NOMO-1 treated with DMSO at 0.1 percent for 48 hours (cell line): ENCODE measurements around the gene WRAP53.
"Not testable (repeated sequence)": the region's sequence is repeated elsewhere in the genome, so short reads cannot be mapped to it uniquely, and the experiment has no call there.

ENCODE experiments used
- DNase-seq: peaks from one replicate; lab custom pipeline; 2025; ENCODE audit not compliant: unreplicated experiment; lab: John Stamatoyannopoulos, UW

Gene WRAP53

DNA sequence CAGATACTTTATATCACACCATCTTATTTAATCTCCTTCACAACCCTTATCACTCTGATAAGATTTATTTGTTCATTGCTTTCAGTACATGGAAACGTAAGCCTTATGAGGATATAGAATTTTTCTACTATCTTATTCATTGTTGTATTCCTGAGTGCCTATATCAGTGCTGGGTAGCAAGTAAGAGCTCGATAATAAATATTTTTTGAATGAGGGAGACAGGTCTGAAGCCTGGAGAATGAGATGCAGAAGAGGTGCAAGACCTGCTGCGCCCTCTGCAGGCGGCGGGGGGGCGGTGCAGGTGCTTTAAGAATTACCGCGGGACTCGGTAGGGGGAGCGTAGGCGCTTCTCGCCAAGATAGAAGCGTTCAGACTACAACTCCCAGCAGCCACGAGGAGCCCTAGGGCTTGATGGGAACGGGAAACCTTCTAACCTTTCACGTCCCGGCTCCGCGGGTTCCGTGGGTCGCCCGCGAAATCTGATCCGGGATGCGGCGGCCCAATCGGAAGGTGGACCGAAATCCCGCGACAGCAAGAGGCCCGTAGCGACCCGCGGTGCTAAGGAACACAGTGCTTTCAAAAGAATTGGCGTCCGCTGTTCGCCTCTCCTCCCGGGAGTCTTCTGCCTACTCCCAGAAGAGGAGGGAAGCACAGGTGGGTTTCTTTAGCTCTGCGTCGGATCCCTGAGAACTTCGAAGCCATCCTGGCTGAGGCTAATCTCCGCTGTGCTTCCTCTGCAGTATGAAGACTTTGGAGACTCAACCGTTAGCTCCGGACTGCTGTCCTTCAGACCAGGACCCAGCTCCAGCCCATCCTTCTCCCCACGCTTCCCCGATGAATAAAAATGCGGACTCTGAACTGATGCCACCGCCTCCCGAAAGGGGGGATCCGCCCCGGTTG is at the start of gene WRAP53:
Gene WRAP53 (plus strand): TSS at position 570 of the 900 bp plus-strand sequence. CDS start 172 bp downstream, at position 742.
- peak; percentile 94 for DNase-seq

DNA sequence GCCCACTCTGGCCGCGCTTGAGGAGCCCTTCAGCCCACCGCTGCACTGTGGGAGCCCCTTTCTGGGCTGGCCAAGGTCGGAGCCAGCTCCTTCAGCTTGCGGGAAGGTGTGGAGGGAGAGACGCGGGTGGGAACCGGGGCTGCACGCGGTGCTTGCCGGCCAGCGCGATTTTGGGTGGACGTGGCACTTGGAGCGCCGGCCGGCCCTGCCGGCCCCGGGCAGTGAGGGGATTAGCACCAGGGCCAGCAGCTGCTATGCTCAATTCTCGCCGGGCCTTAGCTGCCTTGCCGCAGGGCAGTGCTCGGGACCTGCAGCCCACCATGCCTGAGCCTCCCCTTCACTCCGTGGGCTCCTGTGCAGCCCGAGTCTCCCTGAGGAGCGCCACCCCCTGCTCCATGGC is 47.5 kb upstream of the WRAP53 start:
- no peak for DNase-seq

DNA sequence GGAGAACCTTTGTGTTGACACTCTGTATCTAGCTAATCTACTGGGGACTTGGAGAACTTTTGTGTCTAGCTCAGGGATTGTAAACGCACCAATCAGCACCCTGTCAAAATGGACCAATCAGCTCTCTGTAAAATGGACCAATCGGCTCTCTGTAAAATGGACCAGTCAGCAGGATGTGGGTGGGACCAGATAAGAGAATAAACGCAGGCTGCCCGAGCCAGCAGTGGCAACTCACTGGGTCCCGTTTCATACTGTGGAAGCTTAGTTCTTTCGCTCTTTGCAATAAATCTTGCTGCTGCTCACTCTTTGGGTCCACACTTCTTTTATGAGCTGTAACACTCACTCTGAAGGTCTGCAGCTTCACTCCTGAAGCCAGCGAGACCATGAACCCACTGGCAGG is 46.6 kb upstream of the WRAP53 start:
- not testable (repeated sequence) for DNase-seq

DNA sequence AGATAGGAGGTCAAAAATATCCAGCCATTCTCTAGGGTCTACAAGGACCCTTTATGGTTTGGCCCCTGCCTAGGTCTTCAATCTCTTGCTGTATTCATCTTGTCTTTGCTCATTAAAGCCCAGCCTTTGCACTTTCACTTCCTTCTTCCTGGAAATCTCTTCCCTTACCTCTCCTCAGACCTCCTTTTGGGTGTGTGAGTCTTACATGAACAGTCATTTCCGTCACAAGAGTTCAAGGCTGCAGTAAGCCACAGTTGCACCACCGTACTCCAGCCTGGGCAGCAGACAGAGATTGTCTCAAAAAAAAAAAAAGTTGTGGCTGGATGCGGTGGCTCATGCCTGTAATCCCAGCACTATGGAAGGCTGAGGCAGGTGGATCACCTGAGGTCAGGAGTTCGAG is 43.5 kb upstream of the WRAP53 start:
- DNase-seq: peak; percentile 97

DNA sequence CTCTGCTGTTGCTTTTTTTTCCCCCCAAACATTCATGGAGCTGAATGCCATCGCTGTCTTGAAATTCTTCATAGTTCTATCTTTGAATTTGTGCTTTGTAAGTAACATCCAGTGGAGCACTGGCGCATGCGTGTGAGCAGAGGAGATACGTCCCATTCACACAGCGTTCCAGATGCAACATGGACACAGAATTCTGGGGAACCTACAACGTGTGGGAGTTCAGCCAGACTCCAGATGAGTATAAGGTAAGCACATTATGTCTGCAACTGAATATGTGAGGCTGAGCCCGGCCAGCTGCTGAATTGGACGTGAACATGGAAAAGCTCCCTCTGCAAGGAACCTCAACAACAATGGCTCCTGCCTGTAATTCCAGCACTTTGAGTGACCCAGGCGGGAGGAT is 41.8 kb upstream of the WRAP53 start:
- DNase-seq: no peak

DNA sequence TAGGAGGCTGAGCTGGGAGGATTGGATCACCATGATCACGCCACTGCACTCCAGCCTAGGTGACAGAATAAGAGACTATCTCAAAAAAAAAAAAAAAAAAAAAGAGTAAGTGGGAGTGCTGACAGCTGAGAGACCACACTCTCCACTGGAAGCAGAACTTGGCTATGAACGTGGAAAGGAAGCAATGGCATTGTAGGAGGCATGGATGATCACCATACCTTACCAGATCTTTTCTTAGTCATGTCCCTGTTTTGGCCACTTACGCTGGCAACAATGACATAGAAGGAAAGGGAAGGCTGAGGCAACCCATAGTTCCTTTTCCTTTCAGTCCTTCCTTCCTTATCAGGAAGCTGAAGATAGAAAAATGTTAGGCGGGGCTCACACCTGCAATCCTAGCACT is 41.3 kb upstream of the WRAP53 start:
- DNase-seq: no peak

DNA sequence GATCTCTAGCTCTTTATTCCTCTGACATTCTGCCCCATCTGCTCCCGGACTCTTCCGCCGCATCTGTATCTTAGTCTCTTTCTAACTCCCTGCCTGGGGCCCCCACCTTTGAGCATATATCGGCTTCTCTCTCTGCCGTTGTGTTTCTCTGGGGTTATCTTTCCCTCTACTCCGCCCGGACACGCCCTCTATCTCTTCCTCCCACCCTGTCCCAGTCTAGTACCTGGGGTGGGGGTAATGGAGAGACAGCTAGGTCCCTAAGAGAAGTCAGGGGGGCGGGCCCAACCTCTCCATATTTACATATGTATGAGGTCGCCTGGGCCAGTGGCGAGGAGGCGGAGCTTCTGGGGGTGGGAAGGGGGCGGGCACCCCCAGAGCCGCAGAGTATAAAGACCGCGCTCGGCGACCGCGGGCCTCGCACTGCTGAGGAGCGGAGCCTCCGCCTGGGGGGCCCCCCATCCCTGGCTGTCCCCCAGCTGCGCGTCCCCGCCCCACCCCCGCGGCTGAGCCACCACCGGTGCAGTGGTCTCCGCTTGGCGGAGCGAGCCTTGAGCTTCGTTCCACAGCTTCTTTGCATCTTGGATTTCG is 37.7 kb upstream of the WRAP53 start, which contains the start of gene ATP1B2:
Gene ATP1B2 (plus strand): TSS at position 418 of the 588 bp plus-strand sequence. CDS start 593 bp downstream, outside the sequence.
- peak; percentile 47 for DNase-seq

DNA sequence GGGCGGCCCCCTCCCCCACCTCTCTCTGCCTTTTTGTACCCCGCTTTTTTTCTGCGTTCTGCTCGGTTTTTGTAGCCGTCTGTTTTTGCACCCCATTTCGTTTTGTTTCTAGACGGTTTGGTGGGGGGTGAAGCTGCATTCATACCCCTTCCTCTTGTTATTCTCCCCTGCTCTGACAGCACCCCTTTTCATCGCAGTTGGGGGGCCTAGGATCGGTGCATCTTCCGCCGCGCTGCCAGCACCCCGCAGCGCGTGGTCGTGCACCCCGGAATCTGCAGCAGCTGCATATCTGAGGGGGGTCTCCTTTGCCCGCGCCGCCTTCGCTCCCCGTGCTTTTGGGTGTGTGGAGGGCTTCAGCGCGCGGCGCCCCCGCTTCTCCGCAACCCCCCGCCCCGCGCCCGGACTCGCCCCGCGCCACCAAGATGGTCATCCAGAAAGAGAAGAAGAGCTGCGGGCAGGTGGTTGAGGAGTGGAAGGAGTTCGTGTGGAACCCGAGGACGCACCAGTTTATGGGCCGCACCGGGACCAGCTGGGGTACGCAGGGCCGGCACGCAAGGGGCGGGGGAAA is 37.1 kb upstream of the WRAP53 start:
- no peak for DNase-seq

DNA sequence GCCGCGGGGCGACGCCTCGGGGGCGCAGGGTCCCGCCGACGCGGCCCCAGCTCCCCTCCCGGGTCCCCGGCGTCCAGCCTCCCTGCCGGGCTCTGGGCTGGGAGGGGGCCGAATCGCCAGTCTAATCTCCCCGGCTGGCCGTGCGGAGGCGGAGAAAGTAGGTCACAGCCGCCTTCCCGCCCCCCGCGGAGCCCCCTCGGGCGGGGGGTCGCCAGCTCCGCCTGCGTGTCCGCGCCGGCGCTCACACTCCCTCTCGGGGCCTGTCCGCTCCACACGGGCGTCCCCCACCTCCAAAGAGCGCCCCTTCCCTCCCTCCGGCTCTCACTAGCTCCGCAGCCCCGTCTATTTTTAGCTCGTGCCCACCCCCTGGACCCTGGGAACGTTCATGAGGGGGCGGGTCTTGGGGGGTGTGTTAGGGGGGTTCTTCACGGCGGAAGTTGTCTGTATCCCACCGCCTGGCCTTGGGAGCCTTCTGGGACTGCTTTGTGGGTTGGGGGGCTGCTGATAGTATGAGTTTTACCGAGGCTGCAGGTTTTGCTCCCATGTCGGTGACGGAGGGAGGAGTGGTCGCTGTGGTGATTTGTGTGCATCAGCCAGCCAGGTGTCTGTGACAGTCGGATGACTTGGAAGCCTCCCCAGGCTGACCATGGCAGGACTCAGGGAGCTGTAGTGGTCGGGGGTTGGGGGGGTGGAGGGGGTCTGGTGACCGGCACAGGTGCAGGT is 36.5 kb upstream of the WRAP53 start:
- no peak for DNase-seq

DNA sequence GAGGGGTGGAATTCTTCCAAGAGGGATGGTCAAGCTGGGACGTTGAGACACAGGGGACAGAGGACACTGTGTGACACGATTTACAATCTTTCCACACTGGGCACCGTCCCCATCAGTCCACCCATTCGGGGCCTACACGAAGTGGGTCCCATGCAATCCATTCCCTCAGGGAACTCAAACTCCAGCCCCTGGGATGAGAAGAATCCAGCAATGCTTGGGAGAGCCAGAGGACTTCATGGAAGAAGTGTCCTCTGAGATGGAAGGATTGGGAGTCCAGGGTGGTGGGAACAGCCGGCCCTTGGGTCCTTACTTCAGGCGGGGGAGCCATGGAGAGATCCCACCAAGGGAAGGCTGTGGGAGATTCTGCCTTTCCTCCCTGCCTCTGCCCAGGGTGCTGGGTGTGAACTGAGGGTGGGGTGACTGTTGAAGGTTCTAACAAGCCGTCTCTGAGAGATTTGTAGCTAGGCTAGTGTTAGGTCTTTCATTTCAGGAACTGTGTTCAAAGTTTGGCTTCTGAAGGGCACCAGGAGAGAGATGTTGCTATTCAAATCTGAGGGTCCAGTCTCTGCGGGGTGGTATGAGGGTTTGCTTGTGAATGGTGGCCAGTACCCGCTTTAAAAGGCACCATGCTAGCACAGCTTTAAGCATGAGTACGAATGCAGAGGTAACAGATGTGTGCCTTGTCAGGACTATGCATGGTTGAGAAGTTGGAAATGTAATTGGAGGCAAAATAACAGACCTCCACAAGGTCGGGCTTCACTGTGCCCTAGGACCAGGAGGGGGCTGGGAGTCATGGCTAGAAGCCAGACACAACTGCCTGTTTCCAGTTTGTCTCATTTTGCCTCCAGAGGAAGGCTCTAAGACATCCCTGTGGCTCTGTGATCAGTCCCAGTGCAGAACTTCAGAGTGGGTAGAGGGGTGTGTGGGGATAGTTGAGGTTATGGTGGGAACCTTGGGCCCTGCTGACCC is 35.6 kb upstream of the WRAP53 start:
- no peak for DNase-seq

DNA sequence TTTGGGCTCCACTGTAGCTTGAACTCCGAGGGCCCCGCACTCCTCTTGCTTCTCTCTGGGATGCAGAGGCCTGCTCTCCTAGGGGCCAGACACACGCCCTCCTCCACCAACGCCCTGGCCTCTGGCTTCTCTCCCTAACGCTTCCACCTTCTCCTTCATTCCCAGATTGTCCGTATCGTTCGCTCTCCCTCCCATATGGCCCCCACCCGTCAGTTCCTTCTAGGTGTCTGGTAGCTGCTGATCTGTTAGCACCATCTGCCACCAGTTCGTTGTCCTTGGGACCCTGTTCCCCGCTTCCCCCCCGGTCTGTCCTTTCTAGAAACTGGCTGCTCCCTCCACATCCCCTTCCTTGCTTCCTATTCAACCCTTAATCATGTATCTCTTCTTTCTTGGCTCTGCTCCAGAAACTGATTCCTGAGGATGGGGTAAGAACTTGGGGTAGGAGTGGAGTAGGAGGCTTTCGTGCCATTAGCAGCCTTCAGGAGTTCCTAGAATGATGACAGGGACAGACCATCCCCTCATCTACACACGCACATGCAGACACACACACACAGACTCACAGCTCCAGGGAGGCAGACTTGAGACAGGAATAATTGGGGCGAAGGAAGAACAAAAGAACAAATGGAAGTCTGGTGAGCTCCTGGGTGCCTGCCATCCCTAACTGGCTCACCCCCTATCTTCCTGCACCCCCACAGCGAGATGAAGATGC is 33.3 kb upstream of the WRAP53 start:
- no peak for DNase-seq

DNA sequence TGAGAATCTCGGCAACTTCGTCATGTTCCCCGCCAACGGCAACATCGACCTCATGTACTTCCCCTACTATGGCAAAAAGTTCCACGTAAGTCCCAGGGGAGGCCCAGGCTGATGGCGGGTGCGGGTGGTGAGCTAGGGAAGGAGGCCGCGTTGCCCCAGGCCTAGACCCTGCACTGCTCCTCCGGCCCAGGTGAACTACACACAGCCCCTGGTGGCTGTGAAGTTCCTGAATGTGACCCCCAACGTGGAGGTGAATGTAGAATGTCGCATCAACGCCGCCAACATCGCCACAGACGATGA is 32.8 kb upstream of the WRAP53 start:
- no peak for DNase-seq

DNA sequence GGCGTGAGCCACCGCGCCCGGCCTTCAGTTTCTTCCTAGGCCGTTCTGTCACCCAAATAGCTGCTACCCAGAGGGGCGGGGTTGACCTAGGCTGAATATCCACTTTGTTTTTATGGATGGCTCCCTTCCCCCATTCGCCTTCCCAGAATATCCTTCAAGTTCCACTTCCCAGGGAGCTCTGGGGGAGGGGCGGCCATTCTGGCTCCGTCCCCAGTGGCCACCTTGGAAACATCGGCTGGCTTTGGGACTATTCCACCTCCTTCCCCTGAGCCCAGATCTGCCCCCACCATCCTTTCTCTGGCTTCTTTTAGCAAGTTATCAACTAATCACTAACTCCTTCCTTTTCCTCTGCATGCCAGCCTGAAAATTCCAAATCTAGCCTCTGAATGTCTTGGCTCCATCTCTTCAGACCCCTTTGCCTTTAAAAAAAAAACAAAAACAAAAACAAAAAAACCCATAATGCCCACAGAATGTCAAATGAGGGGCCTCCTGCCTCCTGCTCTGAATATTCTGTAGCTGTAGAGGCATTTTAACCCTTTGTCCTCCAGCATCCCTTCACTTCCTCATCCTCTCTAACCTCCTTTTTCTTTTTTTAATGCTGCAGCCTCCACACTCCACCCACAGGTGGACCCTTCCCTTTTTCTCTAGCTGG is 31.2 kb upstream of the WRAP53 start:
- no peak for DNase-seq

DNA sequence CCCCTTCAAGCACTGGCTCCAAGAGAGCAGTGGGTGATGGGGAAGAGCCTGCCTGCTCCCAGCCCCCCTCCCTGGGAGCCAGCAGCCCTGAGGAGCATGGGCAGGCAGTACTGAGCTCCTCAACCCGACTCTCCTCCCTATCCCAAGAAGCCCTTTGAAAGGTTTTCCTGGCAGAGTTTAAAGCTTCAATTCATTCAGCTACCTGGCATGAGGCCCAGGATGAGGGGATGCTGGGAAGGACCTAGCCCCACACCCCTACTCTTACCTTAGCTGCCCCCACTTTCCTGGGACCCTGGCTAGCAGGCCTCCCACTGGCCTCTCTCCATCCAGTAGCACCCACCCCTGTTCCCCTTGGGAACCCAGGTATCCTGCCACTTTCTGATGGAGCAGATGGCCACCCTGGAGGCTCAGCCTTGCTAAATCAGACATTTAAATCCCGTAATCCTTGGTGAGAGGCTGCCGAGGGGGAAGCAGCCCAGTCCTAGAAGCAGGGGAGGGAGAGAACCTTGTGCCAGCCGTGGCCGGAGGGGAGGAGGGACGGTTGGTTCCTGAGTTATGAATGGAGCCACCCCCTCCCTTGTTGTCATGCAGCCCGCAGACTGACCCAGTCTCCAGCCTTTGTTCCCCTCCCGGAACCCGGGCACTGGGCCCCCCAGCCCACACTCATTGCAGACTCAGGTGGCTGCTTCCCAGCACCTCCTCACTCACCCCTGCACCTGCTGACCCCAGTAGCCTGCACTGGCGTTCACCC is 20.4 kb upstream of the WRAP53 start:
- no peak for DNase-seq

DNA sequence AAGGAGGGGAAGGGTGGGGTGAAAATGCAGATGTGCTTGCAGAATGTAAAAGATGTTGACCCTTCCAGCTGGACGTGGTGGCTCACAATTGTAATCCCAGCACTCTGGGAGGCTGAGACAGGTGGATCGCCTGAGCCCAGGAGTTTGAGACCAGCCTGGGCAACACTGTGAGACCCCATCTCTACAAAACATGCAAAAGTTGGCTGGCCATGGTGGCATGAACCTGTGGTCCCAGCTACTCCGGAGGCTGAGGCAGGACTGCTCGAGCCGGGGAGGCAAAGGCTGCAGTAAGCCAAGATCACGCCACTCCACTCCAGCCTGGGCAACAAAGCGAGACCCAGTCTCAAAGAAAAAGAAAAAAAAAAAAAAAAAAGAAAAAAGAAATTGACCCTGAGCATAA is 19.8 kb upstream of the WRAP53 start:
- DNase-seq: no peak

DNA sequence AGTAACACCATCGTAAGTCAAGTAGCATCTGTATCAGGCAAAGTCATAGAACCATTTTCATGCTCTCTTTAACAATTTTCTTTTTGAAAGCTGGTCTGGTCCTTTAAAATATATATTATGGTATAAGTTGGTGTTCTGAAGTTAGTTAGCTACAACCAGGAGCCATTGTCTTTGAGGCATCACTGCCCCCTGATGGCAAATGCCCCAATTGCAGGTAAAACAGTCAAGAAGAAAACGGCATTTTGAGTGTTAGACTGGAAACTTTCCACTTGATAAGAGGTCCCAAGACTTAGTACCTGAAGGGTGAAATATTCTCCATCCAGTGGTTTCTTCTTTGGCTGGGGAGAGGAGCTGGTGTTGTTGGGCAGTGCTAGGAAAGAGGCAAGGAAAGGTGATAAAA is 15.0 kb upstream of the WRAP53 start:
- DNase-seq: peak; percentile 19

DNA sequence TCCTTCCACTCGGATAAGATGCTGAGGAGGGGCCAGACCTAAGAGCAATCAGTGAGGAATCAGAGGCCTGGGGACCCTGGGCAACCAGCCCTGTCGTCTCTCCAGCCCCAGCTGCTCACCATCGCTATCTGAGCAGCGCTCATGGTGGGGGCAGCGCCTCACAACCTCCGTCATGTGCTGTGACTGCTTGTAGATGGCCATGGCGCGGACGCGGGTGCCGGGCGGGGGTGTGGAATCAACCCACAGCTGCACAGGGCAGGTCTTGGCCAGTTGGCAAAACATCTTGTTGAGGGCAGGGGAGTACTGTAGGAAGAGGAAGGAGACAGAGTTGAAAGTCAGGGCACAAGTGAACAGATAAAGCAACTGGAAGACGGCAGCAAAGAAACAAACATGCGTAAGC is 13.3 kb upstream of the WRAP53 start:
- DNase-seq: no peak

DNA sequence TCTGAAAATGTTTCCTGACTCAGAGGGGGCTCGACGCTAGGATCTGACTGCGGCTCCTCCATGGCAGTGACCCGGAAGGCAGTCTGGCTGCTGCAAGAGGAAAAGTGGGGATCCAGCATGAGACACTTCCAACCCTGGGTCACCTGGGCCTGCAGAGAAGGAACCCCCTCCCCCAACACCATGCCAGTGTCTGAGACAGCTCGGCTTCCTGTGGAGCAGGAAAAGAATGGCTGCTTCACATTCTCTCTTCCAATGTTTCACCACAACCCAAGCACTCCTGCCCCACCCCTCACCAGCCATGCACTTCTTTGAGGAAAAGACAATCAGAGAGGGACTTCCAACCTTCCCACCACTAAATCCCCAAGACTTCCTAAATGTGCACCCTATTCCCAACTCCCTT is 11.7 kb upstream of the WRAP53 start:
- no peak for DNase-seq
